Jurkat, Clone E6-1 (cell line): ENCODE measurements around the gene RASSF4.

ENCODE experiments used
- DNase-seq: peaks from one replicate; pipeline ENCODE4 v3.0.0-alpha.2; 2011; ENCODE audit warnings: low read depth, low spot score
- H3K4me3 ChIP-seq: 2 replicates; pipeline ENCODE4 v1.5.1; 2011; ENCODE audit warnings: mild to moderate bottlenecking, low read length, control low read depth, moderate library complexity

The RASSF4 gene

DNA sequence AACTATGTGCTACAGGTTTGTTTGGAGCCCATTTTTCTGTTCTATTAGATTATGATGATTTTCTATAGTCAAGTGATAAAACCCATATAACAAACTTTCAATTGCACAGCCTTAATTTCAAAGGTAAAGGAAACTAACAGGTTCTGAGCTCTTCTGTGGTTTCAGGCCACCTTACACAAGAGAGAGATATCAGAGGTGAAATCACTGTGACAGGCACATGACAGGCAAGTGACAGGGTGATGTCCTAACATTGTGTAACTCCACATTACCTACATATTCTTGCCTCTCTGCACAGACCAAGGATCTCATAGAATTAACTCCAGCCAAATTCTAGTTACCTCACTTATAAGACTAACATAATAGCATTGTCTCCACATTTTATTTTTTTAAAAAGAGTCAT, 76.1 kb downstream of the RASSF4 start:
- DNase-seq, result no peak
- no peak overlapping the region for H3K4me3 ChIP-seq

DNA sequence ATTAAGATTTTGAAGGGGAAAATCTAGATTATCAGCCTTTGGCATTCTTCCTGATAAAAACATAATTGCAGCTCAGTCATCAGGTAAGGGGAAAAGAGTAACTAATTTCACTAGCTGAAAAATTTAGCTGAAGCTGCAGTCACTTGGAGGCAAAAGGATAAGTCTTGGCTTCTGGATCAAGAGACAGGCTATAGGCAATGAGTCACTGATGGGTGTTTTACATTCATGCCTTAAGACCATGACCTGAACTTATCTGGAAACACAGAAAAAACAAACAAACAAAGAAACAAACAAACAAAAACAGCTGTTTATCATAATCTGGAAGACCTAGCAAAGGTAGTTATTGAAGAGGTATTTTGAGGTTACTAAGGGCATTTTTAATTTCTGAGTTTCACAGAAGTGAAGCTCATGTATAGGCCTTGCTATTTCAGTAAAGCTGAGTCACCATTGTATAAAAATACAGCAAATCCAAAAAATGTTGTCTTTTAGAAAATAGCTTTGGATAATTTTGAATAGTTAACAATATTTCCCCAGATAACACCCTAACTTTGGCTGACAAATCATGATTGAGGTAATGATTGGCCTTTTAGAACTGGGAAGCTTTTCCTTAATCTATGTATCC, 81.4 kb downstream of the RASSF4 start:
- H3K4me3 ChIP-seq, result no peak overlapping the region
- no peak for DNase-seq

DNA sequence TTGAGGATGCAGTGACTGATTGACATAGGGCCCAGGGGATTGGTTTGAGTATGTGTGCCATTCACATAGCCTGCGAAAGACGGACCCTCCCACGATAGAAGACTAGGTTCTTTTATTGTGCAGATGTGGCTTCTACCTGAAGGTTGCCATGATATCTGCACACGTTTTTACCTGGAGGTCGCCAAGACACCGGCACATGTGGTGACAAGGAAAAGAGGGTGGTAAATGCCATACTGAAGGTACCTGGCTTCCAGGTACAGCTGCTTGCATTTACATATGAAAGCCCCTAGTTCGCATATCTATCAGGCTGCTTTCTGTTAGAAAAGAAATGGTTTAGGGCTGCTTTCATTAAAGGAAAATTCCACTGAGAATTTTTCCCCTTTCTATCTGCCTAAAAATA, 84.7 kb downstream of the RASSF4 start:
- no peak overlapping the region for H3K4me3 ChIP-seq
- DNase-seq, result no peak
